ENCODE results near the gene ATP1B2. TPM values are rescaled to one million over a fixed set of nuclear protein-coding genes. Genes with fewer than 3 reads are reported as not detected.
"Not testable (repeated sequence)": the region's sequence is repeated elsewhere in the genome, so short reads cannot be mapped to it uniquely, and the experiment has no call there.

The ATP1B2 gene
- total RNA-seq, 1 donor = not detected

DNA sequence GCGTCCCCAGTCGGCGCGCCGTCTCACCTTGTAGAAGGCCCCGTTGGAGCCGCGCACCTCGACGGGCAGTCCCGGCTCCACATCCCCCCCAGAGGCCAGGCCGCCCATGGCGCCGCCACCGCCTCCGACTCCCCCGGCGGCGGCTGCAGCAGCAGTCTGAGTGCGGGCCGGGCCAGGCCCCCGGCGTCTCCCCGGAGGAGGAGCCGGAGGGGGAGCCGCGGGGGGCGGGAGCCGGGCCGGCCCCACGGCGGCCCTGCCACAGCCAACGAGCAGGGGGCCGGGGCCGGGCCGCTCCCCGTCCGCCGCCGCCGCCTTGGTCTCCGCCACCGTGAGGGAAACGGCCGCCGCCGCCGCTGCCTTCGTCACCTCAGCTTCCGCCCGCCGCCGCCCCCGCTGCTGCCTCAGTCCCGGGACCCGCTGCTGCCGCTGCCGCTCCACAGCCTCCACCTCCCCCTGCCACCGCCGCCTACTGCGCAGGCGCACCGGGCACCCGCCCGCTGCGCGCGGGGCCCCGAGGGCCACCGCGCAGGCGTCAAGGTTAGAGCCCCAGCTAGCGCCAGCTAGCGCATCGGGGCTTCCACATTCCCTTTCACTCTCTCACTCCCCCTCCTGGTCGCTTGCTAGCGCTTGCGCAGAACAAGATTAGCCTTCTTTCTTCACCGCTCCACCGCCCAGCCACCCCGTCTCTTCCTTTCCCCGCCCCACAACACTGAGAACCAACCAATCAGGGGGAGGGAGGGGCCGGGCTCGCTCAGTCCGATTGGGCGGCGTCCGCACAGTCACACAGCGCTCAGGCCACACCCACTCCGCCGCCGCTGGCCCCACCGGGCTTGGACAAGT, 36.1 kb upstream of the ATP1B2 start, which contains the start of gene FXR2:
Gene FXR2, minus strand, starts transcription at position 473 of the 840 bp plus-strand sequence. Its CDS starts 365 bp downstream, at position 108.
- H3K4me3 ChIP-seq (ENCODE audit: low read depth, low read length) = peak within 1 kb of the TSS; percentile 75
- TF ChIP-seq, protein P1, sequence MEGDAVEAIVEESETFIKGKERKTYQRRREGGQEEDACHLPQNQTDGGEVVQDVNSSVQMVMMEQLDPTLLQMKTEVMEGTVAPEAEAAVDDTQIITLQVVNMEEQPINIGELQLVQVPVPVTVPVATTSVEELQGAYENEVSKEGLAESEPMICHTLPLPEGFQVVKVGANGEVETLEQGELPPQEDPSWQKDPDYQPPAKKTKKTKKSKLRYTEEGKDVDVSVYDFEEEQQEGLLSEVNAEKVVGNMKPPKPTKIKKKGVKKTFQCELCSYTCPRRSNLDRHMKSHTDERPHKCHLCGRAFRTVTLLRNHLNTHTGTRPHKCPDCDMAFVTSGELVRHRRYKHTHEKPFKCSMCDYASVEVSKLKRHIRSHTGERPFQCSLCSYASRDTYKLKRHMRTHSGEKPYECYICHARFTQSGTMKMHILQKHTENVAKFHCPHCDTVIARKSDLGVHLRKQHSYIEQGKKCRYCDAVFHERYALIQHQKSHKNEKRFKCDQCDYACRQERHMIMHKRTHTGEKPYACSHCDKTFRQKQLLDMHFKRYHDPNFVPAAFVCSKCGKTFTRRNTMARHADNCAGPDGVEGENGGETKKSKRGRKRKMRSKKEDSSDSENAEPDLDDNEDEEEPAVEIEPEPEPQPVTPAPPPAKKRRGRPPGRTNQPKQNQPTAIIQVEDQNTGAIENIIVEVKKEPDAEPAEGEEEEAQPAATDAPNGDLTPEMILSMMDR (IDR thresholded peaks at IDR 0.05; ENCODE audit: insufficient read depth, low read length) = peak; percentile 71
- DNase-seq (ENCODE audit: low read depth) = peak; percentile 100

DNA sequence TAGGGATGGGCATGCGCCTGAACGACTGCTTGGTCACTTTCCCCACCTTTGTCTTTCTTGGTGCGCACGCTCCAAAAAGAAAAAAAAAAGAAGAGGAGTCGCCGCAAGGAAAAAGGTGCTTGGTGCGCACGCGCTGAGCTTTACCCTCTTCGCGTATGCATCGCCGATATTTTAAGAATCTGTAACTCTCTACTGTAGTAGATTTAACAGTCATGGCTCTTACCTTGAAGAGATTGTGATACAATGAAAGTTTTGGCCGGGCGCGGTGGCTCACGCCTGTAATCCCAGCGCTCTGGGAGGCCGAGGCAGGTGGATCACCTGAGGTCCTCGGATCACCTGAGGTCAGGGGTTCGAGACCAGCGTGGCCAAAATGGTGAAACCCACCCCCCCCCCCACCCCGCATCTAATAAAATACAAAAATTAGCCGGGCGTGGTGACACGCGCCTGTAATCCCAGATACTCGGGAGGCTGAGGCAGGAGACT, 35.4 kb upstream of the ATP1B2 start:
- DNase-seq (ENCODE audit: low read depth) = no peak
- peak overlapping the region; percentile 62 for H3K4me3 ChIP-seq (ENCODE audit: low read depth, low read length)
- TF ChIP-seq, protein P1 (IDR thresholded peaks at IDR 0.05; ENCODE audit: insufficient read depth, low read length) = no peak

DNA sequence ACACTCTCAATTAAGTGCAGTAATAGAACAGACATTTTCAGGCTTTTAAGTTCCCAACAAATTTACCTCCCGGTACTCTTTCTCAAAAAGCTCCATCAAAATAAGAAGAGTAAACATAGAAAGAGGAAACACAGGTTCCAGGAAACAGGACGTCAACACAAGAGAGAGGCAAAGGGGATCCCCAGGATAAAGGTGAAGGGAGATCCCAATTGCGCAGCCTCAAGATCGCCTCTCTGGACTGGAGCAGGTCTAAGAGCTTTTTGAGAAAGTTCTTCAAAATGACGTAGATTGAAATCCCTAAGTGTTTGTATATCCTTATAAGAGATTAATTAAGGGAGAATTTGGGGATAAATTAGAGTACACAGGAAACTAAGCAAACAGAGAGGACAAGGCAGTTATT, 32.1 kb upstream of the ATP1B2 start:
- no peak overlapping the region for H3K4me3 ChIP-seq (ENCODE audit: low read depth, low read length)
- TF ChIP-seq, protein P1 (IDR thresholded peaks at IDR 0.05; ENCODE audit: insufficient read depth, low read length) = no peak
- no peak for DNase-seq (ENCODE audit: low read depth)

DNA sequence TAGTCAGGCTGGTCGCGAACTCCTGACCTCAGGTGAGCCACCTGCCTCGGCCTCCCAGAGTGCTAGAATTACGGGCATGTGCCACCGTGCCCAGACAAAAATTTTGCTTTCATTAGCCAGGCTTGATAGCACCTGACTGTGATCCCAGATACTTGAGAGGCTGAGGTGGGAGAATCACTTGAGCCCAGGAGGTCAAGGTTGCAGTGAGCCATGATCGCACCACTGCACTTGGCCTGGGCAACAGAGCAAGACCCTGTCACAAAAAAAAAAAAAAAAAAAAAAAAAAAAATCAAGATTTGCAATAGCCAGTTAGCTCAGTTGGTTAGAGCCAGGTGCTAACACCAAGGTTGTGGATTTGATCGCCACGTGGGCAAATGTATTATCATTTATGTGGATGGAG, 29.9 kb upstream of the ATP1B2 start:
- no peak overlapping the region for H3K4me3 ChIP-seq (ENCODE audit: low read depth, low read length)
- DNase-seq (ENCODE audit: low read depth) = no peak
- TF ChIP-seq, protein P1 (IDR thresholded peaks at IDR 0.05; ENCODE audit: insufficient read depth, low read length) = no peak

DNA sequence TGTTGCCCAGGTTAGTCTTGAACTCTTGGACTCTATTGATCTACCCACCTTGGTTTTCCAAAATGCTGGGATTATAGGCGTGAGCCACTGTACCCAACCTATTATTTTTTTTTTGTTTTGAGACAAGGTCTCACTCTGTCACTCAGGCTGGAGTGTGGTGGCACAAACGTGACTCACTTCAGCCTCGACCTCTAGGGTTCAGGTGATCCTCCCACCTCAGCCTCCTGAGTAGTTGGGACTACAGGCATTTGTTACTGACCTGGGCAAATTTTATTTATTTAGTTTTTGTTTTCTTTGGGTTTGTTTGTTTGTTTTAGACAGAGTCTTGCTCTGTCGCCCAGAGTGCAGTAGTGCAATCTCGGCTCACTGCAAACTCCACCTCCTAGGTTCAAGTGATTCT, 27.1 kb upstream of the ATP1B2 start:
- H3K4me3 ChIP-seq (ENCODE audit: low read depth, low read length) = no peak overlapping the region
- TF ChIP-seq, protein P1 (IDR thresholded peaks at IDR 0.05; ENCODE audit: insufficient read depth, low read length) = no peak
- no peak for DNase-seq (ENCODE audit: low read depth)

DNA sequence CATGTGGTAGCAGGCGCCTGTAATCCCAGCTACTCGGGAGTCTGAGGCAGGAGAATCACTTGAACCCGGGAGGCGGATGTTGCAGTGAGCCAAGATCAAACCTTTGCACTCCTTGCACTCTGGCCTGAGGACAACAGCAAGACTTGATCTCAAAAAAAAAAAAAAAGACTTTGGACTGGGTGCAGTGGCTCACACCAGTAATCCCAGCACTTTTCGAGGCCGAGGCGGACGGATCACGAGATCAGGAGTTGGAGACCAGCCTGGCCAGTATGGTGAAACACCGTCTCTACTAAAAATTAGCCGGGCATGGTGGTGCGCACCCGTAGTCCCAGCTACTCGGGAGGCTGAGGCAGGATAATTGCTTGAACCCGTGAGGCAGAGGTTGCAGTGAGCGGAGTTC, 25.0 kb upstream of the ATP1B2 start:
- not testable (repeated sequence) for H3K4me3 ChIP-seq (ENCODE audit: low read depth, low read length); DNase-seq (ENCODE audit: low read depth)

DNA sequence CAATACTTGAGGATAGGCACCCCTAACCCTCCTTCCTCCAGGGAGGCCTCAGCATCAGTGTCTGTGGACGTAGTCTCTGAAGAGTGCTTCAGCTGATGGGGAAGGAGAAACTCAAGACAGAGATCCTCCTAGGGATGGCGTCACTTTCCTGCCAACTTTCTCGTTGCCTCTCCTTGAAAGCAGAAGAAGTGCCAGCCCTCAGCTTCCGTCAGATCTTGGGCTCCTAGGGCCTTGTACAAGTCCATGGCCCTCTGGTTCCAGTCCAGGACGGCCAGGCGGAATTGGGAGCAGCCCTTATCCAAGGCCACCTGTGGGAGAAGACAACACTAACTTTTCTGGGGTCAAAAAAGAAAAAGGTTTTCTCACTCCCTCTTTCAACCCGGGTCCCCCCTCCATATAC, 24.4 kb upstream of the ATP1B2 start:
- TF ChIP-seq, protein P1 (IDR thresholded peaks at IDR 0.05; ENCODE audit: insufficient read depth, low read length) = no peak
- DNase-seq (ENCODE audit: low read depth) = no peak

More for the DNA sequence above, 24.4 kb upstream of the ATP1B2 start:
- peak overlapping the region; percentile 88 for H3K4me3 ChIP-seq (ENCODE audit: low read depth, low read length)
